Vagina (tissue), 2 donors: ENCODE measurements around the gene DISP1. TPM values are rescaled to one million over a fixed set of nuclear protein-coding genes. Genes with fewer than 3 reads are reported as not detected.

Experiments
- DNase-seq, 2 donors: peaks; one replicate each; pipeline ENCODE4 v3.0.0-alpha.2; 2017; ENCODE audit errors: extremely low spot score in 2 of 2
- H3K27ac ChIP-seq: fragments of 200-600 bp; sonication (generic); one replicate; pipeline ENCODE4 v1.5.1; 2019
- H3K27me3 ChIP-seq: fragments of 200-600 bp; sonication (generic); one replicate; pipeline ENCODE4 v1.5.1; 2019
- H3K36me3 ChIP-seq, 2 donors: fragments of 200-600 bp; sonication (generic); one replicate each; pipeline ENCODE4 v1.5.1; 2017 to 2019
- H3K4me1 ChIP-seq: fragments of 200-600 bp; sonication (generic); one replicate; pipeline ENCODE4 v1.5.1; 2019
- H3K4me3 ChIP-seq, 2 donors: fragments of 200-600 bp; sonication (generic); 1 replicate in 1 of 2; 2 replicates in 1 of 2; pipeline ENCODE4 v1.5.1; 2016 to 2019
- H3K9me3 ChIP-seq: fragments of 200-600 bp; sonication (generic); one replicate; pipeline ENCODE4 v1.5.1; 2019
- CTCF ChIP-seq, 3 experiments: fragments of 450-650 bp in 2 of 3; fragments of 200-600 bp in 1 of 3; sonication (generic) in 1 of 3; IDR thresholded peaks; one replicate each; pipeline ENCODE4 v1.5.1; 2017 to 2019; ENCODE audit warnings: antibody characterized with exemption in 3 of 3, mild to moderate bottlenecking in 2 of 3, moderate library complexity in 2 of 3
- POLR2A ChIP-seq, 2 donors: fragments of 450-650 bp; IDR thresholded peaks; one replicate each; pipeline ENCODE4 v1.6.1; 2017; ENCODE audit warnings: antibody characterized with exemption in 2 of 2, mild to moderate bottlenecking in 2 of 2, moderate library complexity in 2 of 2
- POLR2AphosphoS5 ChIP-seq, 2 donors: sonication (generic); formaldehyde crosslinking; IDR thresholded peaks; one replicate each; pipeline ENCODE4 v1.9.0; 2017; ENCODE audit warnings: antibody characterized with exemption in 2 of 2, mild to moderate bottlenecking in 2 of 2, low read depth in 1 of 2; ENCODE audit not compliant: insufficient read depth in 1 of 2
- intact Hi-C: fragments of 100-400 bp; cut with DNase I; formaldehyde crosslinking; loops from one replicate; pipeline ENCODE4 v1.15.1; 2023
- total RNA-seq: library from RNA; depleted of rRNA; stranded (reverse); fragments of >200 nt; gene quantifications from one replicate; pipeline ENCODE4 v1.2.3, GENCODE V29; 2016

The DISP1 gene
- total RNA-seq, 1 donor from 2014 or later = 8.3 TPM

GRCh38 chr1:222852326-222852725 lies 37.5 kb downstream of the DISP1 start:
- Histone ChIP-seq H3K4me3 (no peak overlapping the region), H3K36me3 (no peaks in the 10 kb centered on the region), H3K9me3 (no peaks in the 10 kb centered on the region), H3K27ac (no peak overlapping the region), H3K4me1 (no peaks in the 10 kb centered on the region), H3K27me3 (no peaks in the 10 kb centered on the region)
- no peak for TF ChIP-seq POLR2A (IDR thresholded peaks at IDR 0.05)
- TF ChIP-seq POLR2AphosphoS5 (IDR thresholded peaks at IDR 0.05; ENCODE audit: insufficient read depth in 1 of 2, low read depth in 1 of 2) = no peak
- TF ChIP-seq CTCF (IDR thresholded peaks at IDR 0.05) = no peak
- no peak for DNase-seq
- intact Hi-C loops = no loop called here

- H3K27ac ChIP-seq = no peak overlapping the region
- intact Hi-C loops = no loop called here
- no peaks in the 10 kb centered on the region for H3K36me3 ChIP-seq
- no peak overlapping the region for H3K4me3 ChIP-seq
- no peaks in the 10 kb centered on the region for H3K27me3 ChIP-seq
- TF ChIP-seq CTCF (IDR thresholded peaks at IDR 0.05) = no peak
- TF ChIP-seq POLR2AphosphoS5 (IDR thresholded peaks at IDR 0.05; ENCODE audit: insufficient read depth in 1 of 2, low read depth in 1 of 2) = no peak
- no peak for TF ChIP-seq POLR2A (IDR thresholded peaks at IDR 0.05)
- H3K4me1 ChIP-seq = no peaks in the 10 kb centered on the region
- DNase-seq = no peak
- H3K9me3 ChIP-seq = no peaks in the 10 kb centered on the region
These were observed 46.2 kb downstream of the DISP1 start for GRCh38 chr1:222861062-222861461.

Other genes with a start within 250 kb of the DISP1 start
- 2.0 TPM for gene TAF1A, start 225.1 kb upstream of the DISP1 start, total RNA-seq
- gene MIA3, start 196.9 kb upstream of the DISP1 start, total RNA-seq = 24.3 TPM
- 49.6 TPM for gene AIDA, start 102.5 kb upstream of the DISP1 start, total RNA-seq
- 26.0 TPM for gene BROX, start 102.5 kb upstream of the DISP1 start, total RNA-seq
- not detected for gene FAM177B, start 77.8 kb upstream of the DISP1 start, total RNA-seq